C4-2B (cell line): ENCODE data around the gene CABLES1.

Experiments used
- H3K27ac ChIP-seq: fragments of 450-650 bp; 2 replicates; pipeline ENCODE4 v1.5.1; 2017
- ZFX ChIP-seq: fragments of 450-650 bp; IDR thresholded peaks from 2 replicates; pipeline ENCODE4 v1.6.1; 2017
- TF ChIP-seq, protein P1 (sequence below): fragments of 450-650 bp; conservative IDR thresholded peaks from 2 replicates; pipeline ENCODE4 v1.5.1; 2017; ENCODE audit warnings: mild to moderate bottlenecking

Gene CABLES1

DNA sequence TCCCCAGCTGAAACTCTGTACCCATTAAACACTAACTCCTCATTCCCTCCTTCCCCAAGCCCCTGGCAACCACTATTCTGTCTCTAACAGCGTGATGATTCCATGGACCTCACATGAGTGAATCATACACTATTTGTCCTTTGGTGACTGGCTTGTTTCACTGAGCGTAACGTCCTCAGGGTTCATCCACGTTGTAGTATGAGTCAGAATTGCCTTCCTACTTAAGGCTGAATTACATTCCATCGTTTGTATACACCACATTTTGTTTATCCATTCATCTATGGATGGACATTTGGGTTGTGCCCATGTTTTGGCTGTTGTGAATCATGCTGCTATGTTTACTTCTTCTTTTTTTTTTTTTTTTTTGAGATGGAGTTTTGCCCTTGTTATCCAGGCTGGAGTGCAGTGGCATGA is 19.6 kb upstream of the CABLES1 start:
- TF ChIP-seq, protein P1, sequence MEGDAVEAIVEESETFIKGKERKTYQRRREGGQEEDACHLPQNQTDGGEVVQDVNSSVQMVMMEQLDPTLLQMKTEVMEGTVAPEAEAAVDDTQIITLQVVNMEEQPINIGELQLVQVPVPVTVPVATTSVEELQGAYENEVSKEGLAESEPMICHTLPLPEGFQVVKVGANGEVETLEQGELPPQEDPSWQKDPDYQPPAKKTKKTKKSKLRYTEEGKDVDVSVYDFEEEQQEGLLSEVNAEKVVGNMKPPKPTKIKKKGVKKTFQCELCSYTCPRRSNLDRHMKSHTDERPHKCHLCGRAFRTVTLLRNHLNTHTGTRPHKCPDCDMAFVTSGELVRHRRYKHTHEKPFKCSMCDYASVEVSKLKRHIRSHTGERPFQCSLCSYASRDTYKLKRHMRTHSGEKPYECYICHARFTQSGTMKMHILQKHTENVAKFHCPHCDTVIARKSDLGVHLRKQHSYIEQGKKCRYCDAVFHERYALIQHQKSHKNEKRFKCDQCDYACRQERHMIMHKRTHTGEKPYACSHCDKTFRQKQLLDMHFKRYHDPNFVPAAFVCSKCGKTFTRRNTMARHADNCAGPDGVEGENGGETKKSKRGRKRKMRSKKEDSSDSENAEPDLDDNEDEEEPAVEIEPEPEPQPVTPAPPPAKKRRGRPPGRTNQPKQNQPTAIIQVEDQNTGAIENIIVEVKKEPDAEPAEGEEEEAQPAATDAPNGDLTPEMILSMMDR = no peak
- TF ChIP-seq ZFX = no peak
- no peak overlapping the region for H3K27ac ChIP-seq

DNA sequence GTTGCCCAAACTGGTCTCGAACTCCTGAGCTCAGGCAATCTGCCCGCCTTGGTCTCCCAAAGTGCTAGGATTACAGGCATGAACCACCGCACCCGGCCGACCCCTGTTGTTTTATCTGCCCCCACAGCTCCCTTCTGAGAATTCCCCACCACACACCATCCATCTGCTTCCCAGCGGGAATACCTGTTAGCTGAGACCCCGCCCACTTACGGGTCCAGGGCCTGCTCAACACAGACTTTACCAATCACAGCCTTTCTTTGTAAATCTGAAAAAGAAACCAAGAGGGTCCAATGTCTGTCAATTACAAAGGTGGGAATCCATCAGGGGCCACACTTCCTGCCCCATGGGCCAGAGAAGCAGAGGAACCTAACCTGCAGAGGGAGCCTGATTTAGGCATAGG is 14.2 kb upstream of the CABLES1 start:
- H3K27ac ChIP-seq = no peak overlapping the region
- TF ChIP-seq, protein P1 = no peak
- TF ChIP-seq ZFX = no peak

DNA sequence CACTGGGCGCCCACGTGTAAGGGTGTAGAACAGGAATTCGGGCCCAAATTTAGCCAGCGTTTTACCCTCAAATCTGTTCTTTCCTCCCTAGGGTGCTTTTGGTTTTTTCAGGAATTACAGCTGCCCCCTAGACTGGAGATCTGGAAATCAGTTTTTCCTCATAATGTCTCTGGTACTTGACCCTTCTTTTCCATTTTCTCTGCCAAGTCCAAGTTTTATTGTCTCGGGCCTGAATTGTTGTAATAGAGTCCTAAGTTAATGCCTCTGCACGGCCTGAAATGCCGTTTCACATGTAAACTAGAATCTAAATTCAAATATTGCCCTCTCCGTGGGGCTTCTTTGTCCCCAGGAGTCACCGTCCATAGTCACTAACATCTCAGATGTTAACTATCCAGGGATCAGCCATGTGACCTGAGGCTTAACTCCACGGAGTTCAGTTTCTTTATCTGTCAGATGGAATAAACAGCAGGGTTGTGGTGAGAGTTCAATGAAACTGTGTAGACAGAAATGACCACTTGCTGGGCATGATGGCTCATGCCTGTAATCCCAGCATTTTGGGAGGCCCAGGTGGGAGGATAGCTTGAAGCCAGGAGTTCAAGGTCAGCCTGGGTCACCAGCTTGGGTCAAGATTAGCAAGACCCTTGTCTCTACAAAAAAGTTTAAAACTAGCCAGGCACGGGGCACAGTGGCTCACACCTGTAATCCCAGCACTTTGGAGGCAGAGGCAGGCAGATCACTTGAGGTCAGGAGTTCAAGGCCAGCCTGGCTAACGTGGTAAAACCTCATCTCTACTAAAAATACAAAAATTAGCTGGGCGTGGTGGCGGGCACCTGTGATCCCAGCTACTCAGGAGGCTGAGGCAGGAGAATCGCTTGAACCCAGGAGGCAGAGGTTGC is 12.7 kb upstream of the CABLES1 start:
- TF ChIP-seq ZFX = no peak
- TF ChIP-seq, protein P1 = no peak
- H3K27ac ChIP-seq = no peak overlapping the region

- TF ChIP-seq, protein P1 = no peak
- no peak for TF ChIP-seq ZFX
- H3K27ac ChIP-seq = no peak overlapping the region
Measured at GRCh38 chr18:23126376-23127056, 8.8 kb upstream of the CABLES1 start.

- no peak overlapping the region for H3K27ac ChIP-seq
- TF ChIP-seq, protein P1 = no peak
- TF ChIP-seq ZFX = no peak
Measured at GRCh38 chr18:23127090-23127489, 8.2 kb upstream of the CABLES1 start.

- H3K27ac ChIP-seq = no peak overlapping the region
- no peak for TF ChIP-seq ZFX
- TF ChIP-seq, protein P1 = no peak
Measured at GRCh38 chr18:23129355-23130002, 5.8 kb upstream of the CABLES1 start.
